ENCODE data around the gene CD4.

Gene CD4

GRCh38 chr12:6869049-6870021 lies 80.0 kb downstream of the CD4 start:
- peak; percentile 71 for DNase-seq

- peak; percentile 17 for DNase-seq
Observed at GRCh38 chr12:6870304-6870703, 81.0 kb downstream of the CD4 start.
